Peyer's patch (tissue), 4 donors: ENCODE measurements around the gene RAB31. TPM values are rescaled to one million over a fixed set of nuclear protein-coding genes. Genes with fewer than 3 reads are reported as not detected.
A peak's percentile ranks its signal among the peaks of the same experiment; 100 is the strongest.

Experiments used
- DNase-seq, 3 donors: peaks; one replicate each; pipeline ENCODE4 v3.0.0-alpha.2; 2017 to 2019
- H3K27ac ChIP-seq, 4 donors: fragments of 200-600 bp; sonication (generic); one replicate each; pipeline ENCODE4 v1.5.1; 2016 to 2019
- H3K27me3 ChIP-seq, 2 donors: fragments of 200-600 bp; sonication (generic); one replicate each; pipeline ENCODE4 v1.5.1; 2019
- H3K36me3 ChIP-seq, 3 donors: fragments of 200-600 bp; sonication (generic); one replicate each; pipeline ENCODE4 v1.5.1; 2016 to 2019
- H3K4me1 ChIP-seq, 4 donors: fragments of 200-600 bp; sonication (generic); one replicate each; pipeline ENCODE4 v1.5.1; 2016 to 2019
- H3K4me3 ChIP-seq, 4 donors: fragments of 200-600 bp; sonication (generic); 1 replicate in 3 of 4; 2 replicates in 1 of 4; pipeline ENCODE4 v1.5.1; 2016 to 2019; ENCODE audit warnings: mild to moderate bottlenecking in 1 of 4
- H3K9me3 ChIP-seq, 4 donors: fragments of 200-600 bp; sonication (generic); one replicate each; pipeline ENCODE4 v1.5.1; 2016 to 2019; ENCODE audit warnings: mild to moderate bottlenecking in 1 of 4
- POLR2A ChIP-seq, 2 donors: fragments of 450-650 bp; IDR thresholded peaks; one replicate each; pipeline ENCODE4 v1.5.1; 2017; ENCODE audit warnings: antibody characterized with exemption in 2 of 2, mild to moderate bottlenecking in 2 of 2, moderate library complexity in 2 of 2
- total RNA-seq, 4 donors: library from RNA; depleted of rRNA; stranded (reverse); fragments of >200 nt; gene quantifications; one replicate each; pipeline ENCODE4 v1.1.0, GENCODE V29; 2016
- TF ChIP-seq, protein P1 (sequence below), 6 experiments: fragments of 450-650 bp in 4 of 6; fragments of 200-600 bp in 2 of 6; sonication (generic) in 1 of 6; IDR thresholded peaks; one replicate each; pipeline ENCODE4 v1.5.1; 2017 to 2019; ENCODE audit warnings: antibody characterized with exemption in 6 of 6, mild to moderate bottlenecking in 3 of 6, moderate library complexity in 1 of 6

Gene RAB31
- total RNA-seq, 4 donors from 2014 or later: 6.2 to 66.8 (median 17.7) TPM

DNA sequence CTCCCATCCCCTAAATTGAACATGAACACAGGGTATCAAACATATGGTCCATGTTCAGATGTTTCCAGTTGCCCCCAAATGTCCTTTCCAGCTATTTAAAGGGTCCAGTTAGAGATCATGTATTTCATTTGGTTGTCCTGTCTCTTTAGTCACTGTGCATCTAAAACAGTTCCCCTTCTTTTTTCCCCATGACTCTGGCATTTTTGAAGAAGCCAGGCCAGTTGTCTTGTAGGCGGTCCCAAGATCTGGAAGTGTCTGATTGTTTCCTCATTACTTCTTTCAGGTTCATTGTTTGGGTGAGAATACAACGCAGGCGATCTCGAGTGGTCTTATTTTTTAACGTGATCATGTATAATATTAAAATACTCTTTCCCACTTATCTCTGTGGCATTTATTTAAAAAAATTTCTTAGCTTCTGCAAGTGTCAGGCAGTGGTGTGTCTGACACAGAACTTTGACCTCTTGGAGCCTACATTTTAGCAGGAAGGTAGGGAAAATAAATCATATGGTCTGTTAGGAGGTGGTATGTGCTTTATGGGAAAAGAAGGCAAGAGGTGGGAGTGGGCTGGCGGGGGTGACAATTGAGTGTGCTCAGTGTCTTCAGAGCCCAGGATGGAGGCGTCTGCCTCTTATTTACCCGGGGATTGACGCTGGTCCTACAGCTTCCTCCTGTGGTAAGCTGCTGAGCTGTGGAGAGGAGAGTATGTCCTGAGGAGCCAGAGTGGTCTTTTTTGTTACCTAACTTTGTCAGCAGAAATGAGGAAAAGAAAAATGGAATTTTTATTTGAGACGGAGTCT is 8.1 kb downstream of the RAB31 start:
- Histone ChIP-seq H3K9me3 (no peaks in the 10 kb centered on the region), H3K27me3 (no peaks in the 10 kb centered on the region), H3K4me1 (no peaks in the 10 kb centered on the region), H3K36me3 (no peaks in the 10 kb centered on the region), H3K4me3 (no peak overlapping the region), H3K27ac (no peak overlapping the region)
- peak in 1 of 3 donors; percentile 34 for DNase-seq
- TF ChIP-seq, protein P1, sequence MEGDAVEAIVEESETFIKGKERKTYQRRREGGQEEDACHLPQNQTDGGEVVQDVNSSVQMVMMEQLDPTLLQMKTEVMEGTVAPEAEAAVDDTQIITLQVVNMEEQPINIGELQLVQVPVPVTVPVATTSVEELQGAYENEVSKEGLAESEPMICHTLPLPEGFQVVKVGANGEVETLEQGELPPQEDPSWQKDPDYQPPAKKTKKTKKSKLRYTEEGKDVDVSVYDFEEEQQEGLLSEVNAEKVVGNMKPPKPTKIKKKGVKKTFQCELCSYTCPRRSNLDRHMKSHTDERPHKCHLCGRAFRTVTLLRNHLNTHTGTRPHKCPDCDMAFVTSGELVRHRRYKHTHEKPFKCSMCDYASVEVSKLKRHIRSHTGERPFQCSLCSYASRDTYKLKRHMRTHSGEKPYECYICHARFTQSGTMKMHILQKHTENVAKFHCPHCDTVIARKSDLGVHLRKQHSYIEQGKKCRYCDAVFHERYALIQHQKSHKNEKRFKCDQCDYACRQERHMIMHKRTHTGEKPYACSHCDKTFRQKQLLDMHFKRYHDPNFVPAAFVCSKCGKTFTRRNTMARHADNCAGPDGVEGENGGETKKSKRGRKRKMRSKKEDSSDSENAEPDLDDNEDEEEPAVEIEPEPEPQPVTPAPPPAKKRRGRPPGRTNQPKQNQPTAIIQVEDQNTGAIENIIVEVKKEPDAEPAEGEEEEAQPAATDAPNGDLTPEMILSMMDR (IDR thresholded peaks at IDR 0.05): no peak
- TF ChIP-seq POLR2A (IDR thresholded peaks at IDR 0.05): no peak

DNA sequence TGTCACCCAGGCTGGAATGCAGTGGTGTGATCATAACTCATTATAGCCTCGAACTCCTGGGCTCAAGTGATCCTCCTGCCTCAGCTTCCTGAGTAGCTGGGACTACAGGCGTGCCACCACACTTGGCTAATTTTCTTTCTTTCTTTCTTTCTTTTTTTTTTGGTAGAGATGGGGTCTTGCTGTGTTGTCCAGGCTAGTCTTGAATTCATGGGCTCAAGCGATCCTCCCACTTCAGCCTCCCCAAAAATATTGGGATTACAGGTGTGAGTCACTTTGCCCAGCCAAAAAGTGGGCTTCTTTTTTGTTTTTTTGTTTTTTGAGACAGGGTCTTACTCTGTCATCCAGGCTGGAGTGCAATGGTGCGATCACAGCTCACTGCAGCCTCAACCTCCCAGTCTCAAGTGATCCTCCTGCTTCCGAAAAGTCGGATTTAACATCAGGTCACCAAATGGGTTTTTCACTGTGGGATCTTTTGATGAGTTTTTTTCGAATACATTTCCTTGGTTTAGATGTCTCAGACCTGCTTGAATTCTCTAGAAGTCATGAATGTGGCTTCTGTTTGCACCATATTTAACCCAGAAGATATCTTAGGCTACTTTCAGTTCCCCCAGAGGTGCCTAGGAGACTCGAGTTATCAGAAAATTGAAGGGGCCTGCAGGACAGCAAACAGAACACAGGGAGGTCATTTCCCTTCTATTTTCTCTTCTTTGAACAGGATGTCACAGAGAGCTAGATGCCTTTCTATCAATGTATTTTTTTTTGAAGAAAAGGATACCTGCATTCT is 8.9 kb downstream of the RAB31 start:
- TF ChIP-seq POLR2A (IDR thresholded peaks at IDR 0.05): no peak
- TF ChIP-seq, protein P1 (IDR thresholded peaks at IDR 0.05): no peak
- DNase-seq: peak in 1 of 3 donors; percentile 21
- Histone ChIP-seq H3K36me3 (no peaks in the 10 kb centered on the region), H3K9me3 (no peaks in the 10 kb centered on the region), H3K4me3 (no peak overlapping the region), H3K27ac (no peak overlapping the region), H3K4me1 (no peaks in the 10 kb centered on the region), H3K27me3 (no peaks in the 10 kb centered on the region)

DNA sequence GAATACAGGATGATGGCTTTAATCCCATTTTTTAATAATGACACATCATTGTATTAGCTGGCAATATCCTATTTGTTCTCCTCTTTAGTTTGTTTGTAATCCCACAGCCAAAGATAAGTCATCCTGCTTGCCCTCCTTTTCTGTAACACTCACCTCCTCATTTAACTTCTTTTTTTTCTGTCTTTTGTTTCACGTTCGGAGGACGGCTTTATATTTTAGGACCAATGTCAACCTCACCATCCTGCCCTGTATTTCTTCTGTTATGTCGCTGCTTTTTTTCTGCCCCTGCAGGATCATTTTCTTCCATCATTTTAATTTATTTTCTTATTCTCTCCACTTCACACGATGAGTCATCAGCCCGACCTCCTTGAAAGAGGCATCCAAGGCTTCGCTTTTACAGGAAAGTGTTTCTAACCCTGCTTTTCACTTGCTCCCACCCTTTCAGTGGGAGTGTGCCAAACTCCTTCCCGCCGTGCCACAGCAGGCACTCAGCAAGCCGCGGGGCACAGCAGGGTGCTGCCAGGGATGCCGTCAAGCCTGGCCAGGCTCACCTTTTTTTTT is 11.4 kb downstream of the RAB31 start:
- no peak for TF ChIP-seq POLR2A (IDR thresholded peaks at IDR 0.05)
- TF ChIP-seq, protein P1 (IDR thresholded peaks at IDR 0.05): no peak
- Histone ChIP-seq H3K4me3 (no peak overlapping the region), H3K4me1 (no peaks in the 10 kb centered on the region), H3K27ac (no peak overlapping the region), H3K9me3 (no peaks in the 10 kb centered on the region), H3K27me3 (no peaks in the 10 kb centered on the region), H3K36me3 (no peaks in the 10 kb centered on the region)
- peak in 1 of 3 donors; percentile 41 for DNase-seq

DNA sequence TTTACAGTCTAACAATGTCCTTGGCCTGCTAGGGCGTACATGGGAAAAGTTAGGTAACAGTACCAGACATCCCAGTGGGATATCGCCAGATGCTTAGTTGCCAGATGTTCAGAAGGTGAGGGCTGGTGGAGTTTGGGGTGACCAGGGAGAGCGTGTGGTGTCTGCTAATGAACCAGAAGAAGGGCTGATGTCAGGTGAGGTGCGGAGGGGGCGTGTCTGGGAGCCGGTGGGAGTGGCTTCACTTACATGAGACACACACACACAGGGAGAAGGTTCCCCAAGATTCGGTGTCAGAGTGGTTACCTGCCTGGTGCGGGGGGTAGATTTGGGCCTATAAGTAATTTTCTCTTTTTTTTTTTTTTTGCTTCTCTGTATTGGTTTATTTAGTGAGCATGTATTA is 12.2 kb downstream of the RAB31 start:
- Histone ChIP-seq H3K36me3 (no peaks in the 10 kb centered on the region), H3K9me3 (no peaks in the 10 kb centered on the region), H3K4me3 (no peak overlapping the region), H3K27ac (no peak overlapping the region), H3K27me3 (no peaks in the 10 kb centered on the region), H3K4me1 (no peaks in the 10 kb centered on the region)
- TF ChIP-seq, protein P1 (IDR thresholded peaks at IDR 0.05): no peak
- TF ChIP-seq POLR2A (IDR thresholded peaks at IDR 0.05): no peak
- peak in 1 of 3 donors; percentile 42 for DNase-seq

DNA sequence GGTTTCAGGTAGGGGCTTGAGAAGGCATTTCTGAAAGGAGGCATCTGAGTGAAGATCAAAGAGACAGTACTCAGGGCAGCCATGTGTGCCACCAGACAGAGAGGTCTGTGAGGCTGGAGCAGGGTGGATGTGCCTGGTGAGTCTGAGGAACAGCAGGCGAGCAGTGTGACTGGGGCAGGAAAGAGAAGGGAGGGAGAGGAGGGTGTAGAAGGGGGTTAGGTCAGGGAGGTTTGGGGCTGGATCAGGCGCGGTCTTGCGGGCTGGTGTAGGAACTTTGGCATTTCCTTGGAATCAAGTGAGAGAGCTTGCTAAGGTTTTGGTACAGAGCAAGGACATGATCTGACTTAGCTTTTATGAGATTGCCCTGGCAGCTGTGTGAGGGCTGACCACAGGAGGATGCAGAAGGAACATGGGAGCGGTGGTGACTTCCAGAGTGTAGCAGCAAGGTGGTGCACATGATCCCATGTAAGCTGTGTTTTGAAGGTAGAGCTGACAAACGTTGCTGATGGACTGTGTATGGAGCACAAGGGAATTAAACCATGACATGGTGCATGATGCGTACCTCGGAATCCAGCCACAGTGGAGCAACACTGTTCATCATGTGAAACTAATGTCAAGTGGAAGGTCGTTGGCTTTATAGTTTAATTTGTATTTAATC is 13.9 kb downstream of the RAB31 start:
- TF ChIP-seq POLR2A (IDR thresholded peaks at IDR 0.05): no peak
- TF ChIP-seq, protein P1 (IDR thresholded peaks at IDR 0.05): no peak
- Histone ChIP-seq H3K4me1 (no peaks in the 10 kb centered on the region), H3K9me3 (no peaks in the 10 kb centered on the region), H3K27me3 (no peaks in the 10 kb centered on the region), H3K4me3 (no peak overlapping the region), H3K36me3 (no peaks in the 10 kb centered on the region), H3K27ac (no peak overlapping the region)
- peak in 1 of 3 donors; percentile 34 for DNase-seq
